ENCODE results near the gene GSG1L2.

GRCh38 chr17:9813166-9813565, 8.7 kb downstream of the GSG1L2 start:
- TF ChIP-seq CTCF (IDR thresholded peaks at IDR 0.05) = no peak
- TF ChIP-seq POLR2A (IDR thresholded peaks at IDR 0.05) = no peak
